HG03097 (cell line): ENCODE measurements around the gene TNKS2.
"Not testable (repeated sequence)": the region's sequence is repeated elsewhere in the genome, so short reads cannot be mapped to it uniquely, and the experiment has no call there.

ENCODE experiments used
- ATAC-seq: cut with Tn5 transposase; IDR thresholded peaks from one replicate; pipeline ENCODE4 v1.9.1; 2021; ENCODE audit not compliant: unreplicated experiment, low FRiP score

The TNKS2 gene

GRCh38 chr10:91788527-91788926, 9.7 kb upstream of the TNKS2 start:
- no peak for ATAC-seq

- no peak for ATAC-seq
Measured at GRCh38 chr10:91796331-91797047, 1.7 kb upstream of the TNKS2 start.

DNA sequence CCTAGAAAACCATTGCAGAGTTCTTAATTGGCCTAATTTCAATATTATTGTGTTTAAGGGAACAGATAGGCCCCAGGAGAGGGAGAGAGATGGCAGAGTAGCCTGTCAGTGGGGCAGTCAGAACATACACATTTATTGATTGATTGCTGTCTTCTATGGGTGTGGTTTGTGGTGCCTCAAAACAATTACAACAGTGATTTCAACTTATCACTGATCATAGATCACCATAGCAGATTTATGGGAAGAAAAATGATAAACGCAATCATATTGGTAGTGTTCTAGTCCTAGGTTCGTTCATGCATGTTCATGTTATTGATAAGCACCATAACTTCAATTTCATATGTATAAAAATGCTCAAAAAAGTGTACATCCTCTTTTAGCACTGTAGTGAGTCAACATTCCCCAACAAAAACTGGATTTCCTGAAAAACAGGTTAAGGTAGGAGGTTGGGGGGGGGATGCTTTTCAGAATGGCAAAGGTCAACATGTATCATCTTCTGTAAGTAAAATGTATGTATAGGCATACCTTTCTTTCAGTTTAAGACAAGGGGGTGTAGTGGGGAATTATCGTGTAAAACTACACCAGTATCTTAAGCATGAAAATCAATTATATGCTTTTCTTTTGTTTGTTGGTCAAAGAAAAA, 1.1 kb upstream of the TNKS2 start:
- ATAC-seq: no peak

DNA sequence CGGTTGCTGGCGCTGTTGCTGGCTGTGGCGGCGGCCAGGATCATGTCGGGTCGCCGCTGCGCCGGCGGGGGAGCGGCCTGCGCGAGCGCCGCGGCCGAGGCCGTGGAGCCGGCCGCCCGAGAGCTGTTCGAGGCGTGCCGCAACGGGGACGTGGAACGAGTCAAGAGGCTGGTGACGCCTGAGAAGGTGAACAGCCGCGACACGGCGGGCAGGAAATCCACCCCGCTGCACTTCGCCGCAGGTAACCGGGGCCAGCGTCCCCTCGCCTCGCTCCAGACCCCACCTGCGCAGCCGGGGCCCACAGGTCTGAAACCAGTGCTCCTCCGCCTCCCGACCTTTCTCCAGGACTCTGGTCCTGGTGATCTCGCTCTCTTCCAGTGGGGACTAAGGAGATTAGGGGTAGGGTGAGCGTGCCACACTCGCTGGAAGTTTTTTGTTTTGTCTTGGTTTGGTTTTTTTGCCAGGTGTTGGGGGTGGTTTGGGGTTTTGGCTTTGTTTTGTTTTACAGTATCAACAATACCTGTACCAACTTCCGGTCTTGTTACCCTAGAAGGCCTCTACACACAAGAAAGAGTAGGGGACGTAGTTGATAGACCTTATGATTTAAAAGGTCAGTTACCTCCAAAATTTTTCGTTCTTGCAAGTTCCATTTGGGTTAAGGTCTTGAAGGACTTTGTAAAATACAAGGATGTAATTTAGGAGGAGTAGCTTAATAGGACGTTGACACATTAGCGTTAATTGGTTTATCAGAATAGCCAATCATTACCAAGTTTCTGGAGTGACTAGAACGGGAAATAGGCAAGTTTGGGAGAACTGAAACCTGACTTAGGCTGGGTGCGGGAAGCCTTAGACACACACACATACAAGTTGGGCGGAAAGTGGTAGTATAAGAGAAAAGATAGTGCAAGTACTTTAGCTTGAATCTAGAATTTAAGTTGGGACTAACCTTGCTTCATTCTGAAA, 704 bp downstream of the TNKS2 start:
- peak; percentile 40 for ATAC-seq

DNA sequence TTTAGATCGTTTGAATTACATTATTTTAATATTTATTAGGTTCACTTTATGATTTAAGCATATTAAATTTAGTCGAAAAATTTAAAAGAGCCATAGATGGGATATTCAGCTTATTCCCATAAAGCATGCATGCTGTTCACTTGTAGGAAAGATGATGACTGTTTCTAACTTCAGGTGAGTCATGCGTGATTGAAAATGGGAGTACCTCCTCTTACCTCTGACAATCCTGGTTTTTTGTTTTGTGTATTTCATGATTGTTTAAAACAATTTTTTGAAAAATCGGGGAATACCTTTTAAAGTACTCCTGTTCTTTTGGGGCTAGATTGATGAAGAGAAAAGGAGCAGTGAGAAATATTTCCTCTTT, 1.4 kb downstream of the TNKS2 start:
- ATAC-seq: no peak

DNA sequence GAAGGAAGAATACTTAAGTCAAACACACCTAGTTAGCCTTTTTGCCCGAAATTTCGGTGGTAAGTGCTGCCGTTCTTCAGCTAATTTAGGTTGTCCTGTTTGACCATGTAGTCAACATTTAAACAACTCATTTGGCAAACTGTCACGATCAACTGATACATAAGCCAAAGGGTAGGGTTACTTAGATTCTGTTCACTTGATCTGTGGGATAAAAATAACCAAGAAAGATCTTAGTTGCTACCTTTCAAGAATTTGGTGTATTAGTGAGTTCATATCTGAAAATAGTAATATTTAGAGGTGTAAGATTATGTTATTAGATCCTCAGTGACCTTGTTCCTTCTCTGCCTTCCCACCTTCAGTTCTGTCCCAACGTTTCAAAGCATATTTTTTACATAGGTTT, 2.0 kb downstream of the TNKS2 start:
- no peak for ATAC-seq

DNA sequence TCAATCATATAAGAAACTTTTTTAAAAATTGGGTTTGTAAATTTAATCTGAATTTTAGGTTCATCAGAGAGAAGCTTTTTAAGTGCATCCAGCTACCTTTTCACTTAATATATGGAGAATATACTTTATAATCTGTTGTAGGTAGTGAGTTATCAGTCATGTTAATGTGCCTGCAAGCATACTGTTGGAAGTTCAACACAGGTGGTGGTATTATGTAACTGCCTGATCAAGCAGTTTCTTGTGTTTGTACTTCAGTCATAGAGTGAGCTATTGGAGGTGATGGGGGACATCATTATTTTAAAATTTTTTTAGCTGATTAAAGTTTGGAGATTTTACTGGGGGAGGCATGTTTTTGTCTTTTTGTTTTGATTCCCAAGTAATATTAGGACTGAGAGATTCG, 2.5 kb downstream of the TNKS2 start:
- ATAC-seq: no peak

GRCh38 chr10:91803386-91804125, 5.3 kb downstream of the TNKS2 start:
- no peak for ATAC-seq

GRCh38 chr10:91804126-91804510, 5.9 kb downstream of the TNKS2 start:
- ATAC-seq: no peak

DNA sequence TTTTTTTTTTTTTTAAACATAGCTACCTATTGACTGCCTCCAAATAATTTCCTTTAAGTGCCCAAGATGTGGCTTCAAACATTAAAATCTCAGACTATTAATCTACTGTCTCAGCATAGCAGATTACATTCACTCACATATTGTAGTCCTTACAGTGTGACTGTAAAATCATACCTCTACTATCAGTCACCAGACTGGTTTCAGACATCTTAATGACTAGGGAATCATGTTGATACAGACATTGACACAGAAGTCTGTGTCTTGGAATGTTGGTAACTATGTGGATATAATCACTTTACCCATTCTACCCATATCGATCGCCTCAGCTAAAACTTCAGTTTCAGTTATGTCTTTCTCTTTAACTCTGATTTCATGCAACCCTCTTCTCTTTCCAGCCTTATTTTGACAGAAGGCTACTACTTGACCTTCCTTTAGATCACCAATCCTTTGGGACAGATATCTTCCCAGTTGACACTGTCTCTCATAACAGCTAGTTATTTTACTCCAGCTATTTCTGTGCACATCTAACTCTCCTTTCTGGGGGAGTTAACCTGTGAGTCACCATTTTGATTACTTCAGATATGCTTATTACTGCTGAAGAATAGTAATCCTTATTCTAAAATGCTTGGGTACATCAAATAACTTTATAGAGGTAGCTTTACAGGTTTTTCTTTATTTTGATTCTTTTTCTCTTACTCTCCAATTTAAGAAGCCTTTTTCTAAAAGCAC, 7.0 kb downstream of the TNKS2 start:
- ATAC-seq: no peak

DNA sequence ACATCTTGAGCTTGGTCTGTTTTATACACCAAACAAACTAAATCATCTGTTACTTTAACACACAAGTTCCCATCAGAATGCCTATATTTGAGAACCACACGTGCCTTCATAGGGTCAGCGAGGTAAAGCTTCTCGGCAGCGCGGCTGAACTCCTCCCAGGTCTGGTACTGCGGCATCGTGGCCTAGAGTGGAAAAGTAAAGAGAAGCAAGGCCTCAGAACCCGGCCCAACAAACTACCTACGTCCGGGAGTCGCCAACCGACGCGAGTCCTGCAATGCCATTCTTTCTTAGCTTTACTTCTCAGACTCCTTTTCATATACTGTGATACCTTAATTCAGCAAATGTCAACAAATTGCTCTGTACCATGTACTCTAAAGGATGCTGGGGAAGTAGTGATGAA, 9.0 kb downstream of the TNKS2 start:
- ATAC-seq: not testable (repeated sequence)

DNA sequence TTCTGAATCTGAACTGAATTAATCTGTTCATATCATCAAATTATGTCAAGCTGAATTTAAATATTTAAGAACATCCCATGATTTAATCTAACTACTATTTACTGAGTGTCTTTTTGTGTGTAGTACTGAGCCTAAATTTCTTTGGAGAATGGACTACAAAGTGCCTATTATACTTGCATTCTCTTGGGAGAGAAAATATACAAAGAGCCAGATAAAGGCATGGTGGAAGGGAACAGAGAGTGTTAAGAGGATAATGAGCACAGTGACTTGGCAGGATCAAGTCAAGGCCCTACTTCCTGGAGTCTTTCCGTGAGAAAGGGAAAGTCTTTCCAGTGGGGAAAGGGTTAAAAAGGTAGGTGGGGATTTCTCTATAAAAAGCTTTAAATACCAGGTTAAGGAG, 15.0 kb downstream of the TNKS2 start:
- no peak for ATAC-seq

GRCh38 chr10:91816981-91817380, 18.8 kb downstream of the TNKS2 start:
- no peak for ATAC-seq

GRCh38 chr10:91820144-91820543, 21.9 kb downstream of the TNKS2 start:
- no peak for ATAC-seq

GRCh38 chr10:91824076-91824475, 25.9 kb downstream of the TNKS2 start:
- ATAC-seq: no peak

- no peak for ATAC-seq
Measured at GRCh38 chr10:91829268-91829667, 31.0 kb downstream of the TNKS2 start.

- no peak for ATAC-seq
Measured at GRCh38 chr10:91838199-91838598, 40.0 kb downstream of the TNKS2 start.

DNA sequence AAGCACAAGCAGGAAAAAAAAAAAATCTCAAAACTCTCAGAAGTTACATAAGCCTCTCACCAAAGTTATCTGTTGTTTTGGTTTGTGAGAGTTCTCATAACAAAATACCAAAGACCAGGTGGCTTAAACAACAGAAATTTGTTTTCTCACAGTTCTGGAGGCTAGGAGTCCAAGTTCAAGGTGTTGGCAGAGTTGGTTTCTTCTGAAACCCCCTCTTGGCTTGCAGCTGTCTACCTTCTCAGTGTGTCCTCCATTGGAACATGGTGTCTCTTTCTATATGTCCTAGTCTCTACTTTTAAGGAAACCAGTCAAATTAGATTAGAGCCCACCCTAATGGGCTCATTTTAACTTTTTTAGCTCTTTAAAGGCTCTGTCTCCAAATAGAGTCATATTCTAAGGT, 44.9 kb downstream of the TNKS2 start:
- no peak for ATAC-seq

DNA sequence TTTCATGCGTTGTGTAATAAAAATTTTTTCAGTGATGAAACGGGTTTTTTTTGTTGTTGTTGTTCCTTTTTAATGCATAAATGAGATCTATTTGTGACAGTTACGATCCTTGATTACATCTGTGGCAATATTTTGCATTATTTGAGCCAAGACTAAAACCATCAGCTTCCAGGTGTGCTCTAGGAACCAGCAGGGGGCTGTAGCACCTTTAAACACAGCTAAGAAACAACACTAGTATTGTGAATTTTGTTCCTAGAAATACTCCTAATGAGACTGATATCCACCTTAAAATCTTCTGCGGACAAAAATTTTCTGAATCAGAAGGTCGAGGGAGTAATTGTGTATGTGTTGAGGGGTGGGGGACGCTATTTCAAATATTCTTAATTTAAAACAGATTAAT, 58.4 kb downstream of the TNKS2 start:
- no peak for ATAC-seq

DNA sequence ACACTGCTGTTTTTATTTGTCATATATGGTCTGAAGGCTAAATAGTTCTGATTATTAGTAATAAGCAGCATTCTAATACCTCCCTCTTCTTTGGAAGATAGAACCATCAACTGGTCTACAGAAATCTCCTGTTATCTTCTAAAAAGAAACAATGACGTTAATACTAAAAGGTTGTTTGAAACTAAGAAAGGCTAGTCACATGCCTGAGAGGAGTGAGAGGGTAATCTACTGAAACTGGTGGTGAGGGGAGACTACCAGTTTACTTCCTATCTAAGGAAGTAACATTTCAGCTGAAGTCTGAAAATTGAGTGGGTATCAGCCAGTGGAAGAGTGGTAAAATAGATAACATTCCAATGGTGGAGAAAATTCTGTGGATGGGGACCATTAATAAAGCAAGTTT, 62.7 kb downstream of the TNKS2 start:
- no peak for ATAC-seq
